ENCODE data around the gene RICTOR. TPM values are rescaled to one million over a fixed set of nuclear protein-coding genes. Genes with fewer than 3 reads are reported as not detected.

The RICTOR gene
- total RNA-seq, 1 experiment from 2014 or later = 21.0 TPM

- no peak for DNase-seq (ENCODE audit: low spot score)
Measured at GRCh38 chr5:38940230-38940858, 133.9 kb downstream of the RICTOR start.

DNA sequence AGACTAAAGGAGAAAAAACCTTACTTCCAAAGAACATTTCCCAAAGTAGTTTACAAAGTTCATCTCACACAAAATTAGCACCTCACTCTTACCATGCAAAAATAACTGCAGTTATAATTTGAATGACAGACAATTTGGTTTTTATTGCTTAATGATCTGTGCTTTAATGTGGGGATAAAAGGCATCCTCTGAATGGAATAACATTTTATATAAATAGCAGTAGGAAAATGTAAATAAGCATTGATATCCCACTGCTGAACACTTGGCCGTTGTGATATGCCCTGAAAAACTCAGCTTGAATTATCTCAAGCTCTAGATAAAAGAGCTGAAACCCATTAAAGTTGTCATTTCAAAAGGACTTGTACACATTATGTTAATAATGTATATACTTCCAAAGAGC is 135.2 kb downstream of the RICTOR start:
- no peak for DNase-seq (ENCODE audit: low spot score)

- no peak for DNase-seq (ENCODE audit: low spot score)
Measured at GRCh38 chr5:38938424-38938823, 135.8 kb downstream of the RICTOR start.

DNA sequence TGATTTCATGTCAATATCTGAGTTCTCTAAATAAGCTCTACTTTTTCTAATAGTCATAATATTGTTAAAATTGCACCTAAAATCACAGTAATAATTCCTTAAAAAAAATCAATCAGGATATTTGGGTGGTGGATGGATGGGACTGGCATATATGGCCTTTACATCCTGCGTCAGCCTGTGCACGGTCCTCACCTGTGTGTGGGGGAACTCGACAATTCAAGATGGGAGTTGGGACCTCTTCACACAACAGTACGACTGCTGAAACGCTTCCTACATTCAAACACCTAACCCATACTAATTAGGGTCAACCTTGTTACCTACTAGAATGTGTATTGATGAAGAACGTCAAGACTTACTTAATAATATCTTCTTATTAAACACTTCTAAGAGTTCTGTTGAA is 137.9 kb downstream of the RICTOR start:
- no peak for DNase-seq (ENCODE audit: low spot score)

DNA sequence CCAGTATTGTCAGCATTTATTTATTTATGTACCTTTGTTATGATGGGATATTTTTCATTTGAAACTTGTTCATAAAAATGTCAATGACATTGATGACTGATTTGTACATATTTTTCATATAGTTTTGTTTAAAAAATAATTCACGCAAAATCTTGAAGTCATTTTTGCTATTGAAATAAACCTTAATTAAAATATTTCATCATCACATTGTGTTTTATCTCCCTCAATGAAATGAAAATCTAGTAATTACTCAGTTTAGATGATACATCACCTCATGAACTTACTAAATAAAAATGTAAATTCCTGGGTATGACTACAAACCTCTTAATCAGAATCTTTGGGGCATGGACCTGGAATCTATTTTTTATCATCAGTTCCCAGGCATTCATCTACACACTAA is 138.8 kb downstream of the RICTOR start:
- DNase-seq (ENCODE audit: low spot score) = no peak

DNA sequence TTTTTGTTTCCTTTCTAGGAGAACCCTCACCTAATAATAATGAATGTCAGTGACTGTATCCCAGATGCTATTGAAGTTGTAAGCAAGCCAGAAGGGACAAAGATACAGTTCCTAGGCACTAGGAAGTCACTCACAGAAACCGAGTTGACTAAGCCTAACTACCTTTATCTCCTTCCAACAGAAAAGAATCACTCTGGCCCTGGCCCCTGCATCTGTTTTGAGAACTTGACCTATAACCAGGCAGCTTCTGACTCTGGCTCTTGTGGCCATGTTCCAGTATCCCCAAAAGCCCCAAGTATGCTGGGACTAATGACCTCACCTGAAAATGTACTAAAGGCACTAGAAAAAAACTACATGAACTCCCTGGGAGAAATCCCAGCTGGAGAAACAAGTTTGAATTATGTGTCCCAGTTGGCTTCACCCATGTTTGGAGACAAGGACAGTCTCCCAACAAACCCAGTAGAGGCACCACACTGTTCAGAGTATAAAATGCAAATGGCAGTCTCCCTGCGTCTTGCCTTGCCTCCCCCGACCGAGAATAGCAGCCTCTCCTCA is 141.3 kb downstream of the RICTOR start:
- no peak for DNase-seq (ENCODE audit: low spot score)

- peak; percentile 10 for DNase-seq (ENCODE audit: low spot score)
Measured at GRCh38 chr5:38931731-38932130, 142.5 kb downstream of the RICTOR start.

- DNase-seq (ENCODE audit: low spot score) = no peak
Measured at GRCh38 chr5:38929838-38930237, 144.4 kb downstream of the RICTOR start.

DNA sequence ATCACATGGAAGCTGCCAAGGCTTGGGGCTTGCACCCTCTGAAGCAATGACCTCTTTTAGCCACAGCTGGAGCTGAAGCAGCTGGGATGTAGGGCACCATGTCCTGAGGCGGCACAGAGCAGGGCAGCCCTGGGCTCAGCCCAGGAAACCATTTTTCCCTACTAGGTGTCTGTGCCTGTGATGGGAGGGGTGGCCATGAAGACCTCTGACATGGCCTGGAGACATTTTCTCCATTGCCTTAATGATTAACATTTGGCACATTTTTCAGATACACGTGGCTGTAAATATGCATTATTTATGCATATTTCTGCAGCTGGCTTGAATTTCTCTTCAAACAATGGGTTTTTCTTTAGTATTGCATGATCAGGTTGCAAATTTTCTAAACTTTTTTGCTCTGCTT is 146.7 kb downstream of the RICTOR start:
- DNase-seq (ENCODE audit: low spot score) = no peak

DNA sequence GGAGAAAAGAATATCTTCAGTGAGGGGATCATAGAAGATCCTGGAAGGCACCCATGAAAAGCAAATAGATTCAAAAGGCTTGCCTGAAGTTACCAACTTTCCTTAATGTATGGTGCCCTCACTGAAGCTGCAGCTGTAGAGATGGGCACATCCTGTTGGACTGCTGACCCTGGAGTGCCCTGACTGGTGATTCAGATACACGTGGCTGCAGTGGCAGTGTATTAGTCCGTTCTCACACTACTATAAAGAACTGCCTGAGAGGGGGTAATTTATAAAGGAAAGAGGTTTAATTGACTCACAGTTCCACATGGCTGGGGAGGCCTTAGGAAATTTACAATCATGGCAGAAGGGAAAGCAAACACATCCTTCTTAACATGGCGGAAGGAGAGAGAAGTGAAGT is 148.1 kb downstream of the RICTOR start:
- DNase-seq (ENCODE audit: low spot score) = peak; percentile 81

- DNase-seq (ENCODE audit: low spot score) = peak; percentile 26
Measured at GRCh38 chr5:38925154-38925925, 148.9 kb downstream of the RICTOR start.

DNA sequence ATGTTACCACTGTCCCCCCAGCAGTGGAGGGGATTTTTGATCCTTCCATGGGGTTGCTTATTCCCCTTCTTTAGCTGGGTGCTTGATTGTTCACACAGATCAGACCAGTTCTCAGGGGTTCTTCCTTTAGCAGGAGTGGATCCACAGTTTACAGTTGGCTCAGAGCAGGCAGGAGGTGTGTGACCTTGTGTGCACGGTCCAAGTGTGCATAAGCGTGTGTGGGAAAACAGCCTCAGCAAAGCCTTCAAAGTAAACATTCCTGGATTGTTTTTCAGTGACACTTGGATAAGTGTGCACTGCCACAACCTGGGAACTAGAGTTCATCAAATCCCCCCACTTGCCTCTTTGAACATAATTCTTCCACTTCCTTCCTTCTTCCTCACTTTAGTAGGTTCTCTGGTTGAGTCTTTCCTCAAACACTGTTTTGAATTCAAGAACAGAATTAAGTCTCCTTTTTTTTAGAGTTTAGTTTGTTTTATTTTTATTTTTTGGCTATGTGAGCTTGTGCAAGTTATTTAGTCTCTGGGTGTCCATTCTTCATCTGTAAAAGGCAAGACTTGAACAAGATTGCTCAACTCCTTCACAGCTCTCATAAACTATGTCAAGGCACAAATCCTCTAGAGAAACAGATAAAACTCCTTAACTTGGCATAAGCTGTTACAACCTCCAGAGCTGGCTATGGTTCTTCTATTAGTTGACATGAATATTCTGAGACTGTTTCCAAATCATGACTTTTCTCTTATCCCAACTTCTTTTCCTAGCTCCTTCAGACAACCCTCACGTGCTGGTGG is 150.3 kb downstream of the RICTOR start:
- no peak for DNase-seq (ENCODE audit: low spot score)

DNA sequence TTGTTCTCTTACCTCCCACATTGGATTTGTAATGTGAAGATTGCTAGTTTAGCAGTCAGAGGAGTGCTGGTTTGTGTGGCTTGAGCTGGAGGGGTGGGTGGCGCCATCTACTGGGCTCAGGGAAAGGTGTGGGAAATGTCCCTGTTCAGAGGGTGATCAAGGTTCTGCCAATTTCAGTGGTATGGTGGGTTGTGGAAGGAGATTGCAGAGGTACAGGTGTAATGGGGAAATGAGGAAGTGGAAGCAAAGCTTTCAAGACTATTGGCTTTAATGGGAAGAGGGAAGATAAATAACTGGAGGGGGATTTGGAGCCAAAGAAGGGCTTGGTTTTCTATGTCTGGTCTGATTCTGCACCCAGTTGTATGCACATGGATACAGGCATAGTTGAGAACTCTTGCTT is 152.0 kb downstream of the RICTOR start:
- DNase-seq (ENCODE audit: low spot score) = peak; percentile 51

- no peak for DNase-seq (ENCODE audit: low spot score)
Measured at GRCh38 chr5:38921174-38921573, 153.0 kb downstream of the RICTOR start.

DNA sequence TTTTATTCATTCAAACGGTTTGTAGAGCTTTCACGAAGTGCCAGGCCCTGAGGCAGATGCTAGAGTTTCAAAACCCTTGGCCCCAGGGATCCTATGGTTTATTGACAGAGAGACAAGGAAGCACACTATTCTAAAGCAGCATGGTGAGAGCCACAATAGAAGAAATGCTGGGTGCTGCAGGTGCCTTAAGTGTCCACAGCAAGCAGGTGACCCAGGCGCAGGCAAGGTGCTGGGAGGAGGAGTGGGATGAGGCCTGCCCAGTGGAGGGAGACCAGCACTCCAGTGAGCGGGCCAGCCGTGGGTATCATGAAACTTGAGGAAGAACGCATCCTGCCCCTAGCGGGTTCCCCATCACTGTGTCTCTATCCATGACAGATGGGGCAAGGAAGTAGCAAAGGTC is 157.4 kb downstream of the RICTOR start:
- no peak for DNase-seq (ENCODE audit: low spot score)

DNA sequence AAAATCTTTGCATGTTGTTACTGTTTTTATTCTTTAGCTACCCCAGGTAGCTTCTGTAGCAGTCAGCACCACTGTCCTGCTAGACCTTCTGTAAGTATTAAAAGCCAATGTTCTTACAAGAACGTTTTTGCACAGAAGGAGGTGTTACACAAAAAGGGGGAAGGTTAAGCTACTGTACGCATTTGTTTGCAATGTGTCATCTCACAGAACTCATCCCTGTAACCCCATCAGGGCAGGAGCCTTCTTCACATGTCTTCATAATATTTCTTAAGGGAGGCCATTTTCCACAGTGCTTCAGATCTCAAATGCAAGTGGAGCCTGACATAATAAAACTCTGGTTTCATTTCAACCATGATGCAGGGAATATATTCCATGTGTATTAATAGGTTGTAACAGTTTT is 160.5 kb downstream of the RICTOR start:
- DNase-seq (ENCODE audit: low spot score) = no peak

DNA sequence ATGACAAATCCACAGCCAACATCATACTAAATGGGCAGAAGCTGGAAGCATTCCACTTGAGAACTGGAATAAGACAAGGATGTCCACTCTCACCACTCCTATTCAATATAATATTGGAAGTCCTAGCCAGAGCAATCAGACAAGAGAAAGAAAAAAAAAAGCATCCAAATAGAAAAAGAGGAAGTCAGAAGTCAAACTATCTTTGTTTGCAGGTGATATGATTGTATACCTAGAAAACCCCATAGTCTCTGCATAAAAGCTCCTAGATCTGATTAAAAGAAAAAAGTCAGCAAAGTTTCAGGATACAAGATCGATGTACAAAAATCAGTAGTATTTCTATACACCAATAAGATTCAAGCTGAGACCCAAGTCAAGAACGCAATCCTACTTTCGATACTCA is 162.3 kb downstream of the RICTOR start:
- no peak for DNase-seq (ENCODE audit: low spot score)

DNA sequence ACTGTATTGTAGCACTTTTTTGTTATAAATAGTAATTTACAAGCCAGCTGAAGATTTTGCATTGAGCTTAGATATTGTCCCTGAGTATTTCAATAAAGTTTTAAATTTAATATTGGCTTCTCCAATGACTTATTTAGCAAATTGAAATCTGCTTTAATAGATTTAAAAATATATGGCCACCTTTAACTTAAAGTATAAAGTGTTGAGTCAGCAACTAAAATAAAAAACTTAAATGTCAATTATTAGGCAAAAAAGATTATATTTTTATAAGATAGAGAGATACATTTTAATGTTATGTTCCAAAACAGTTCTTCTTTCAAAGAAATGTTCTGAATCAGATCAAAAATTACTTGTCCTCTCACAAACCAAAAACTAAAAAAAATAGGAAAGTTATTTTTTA is 167.7 kb downstream of the RICTOR start:
- no peak for DNase-seq (ENCODE audit: low spot score)

DNA sequence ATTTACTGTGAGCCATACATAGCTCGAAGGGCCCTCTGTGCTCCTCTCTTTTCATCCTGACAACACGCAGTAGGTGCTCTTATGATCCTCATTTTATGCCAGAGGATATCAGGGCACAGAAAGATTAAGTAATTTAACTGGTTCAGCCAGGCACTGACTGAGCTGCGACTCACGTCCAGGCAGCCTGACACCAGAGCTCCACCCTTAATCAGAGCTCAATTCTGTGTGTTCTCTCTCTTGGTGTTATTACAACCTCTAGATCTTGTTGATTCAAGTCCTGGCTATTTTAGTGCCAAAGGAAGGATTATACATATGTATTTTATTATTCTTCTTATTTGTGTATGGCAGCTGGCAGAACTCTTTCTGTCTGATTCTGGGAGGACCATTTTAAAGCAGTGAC is 168.7 kb downstream of the RICTOR start:
- no peak for DNase-seq (ENCODE audit: low spot score)

DNA sequence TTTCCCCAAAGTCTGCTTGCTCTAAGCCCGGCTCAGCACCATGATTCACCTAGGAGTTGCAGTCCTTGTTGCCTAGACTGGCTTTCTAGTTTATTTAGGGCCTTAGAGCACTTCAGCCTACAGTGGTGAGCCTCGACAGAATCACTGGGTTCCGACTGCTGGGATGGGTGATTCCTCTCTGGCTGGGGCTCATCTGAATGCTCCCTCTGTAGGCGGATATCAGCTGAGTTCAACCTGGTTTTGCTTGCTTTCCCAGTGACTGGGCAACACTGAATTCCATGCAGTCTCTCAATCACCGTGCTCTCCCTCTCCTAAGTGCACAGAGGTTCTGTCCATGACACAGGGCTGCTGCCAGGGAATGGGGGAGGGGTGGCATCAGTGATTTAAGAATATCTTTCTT is 174.3 kb downstream of the RICTOR start:
- DNase-seq (ENCODE audit: low spot score) = no peak

GRCh38 chr5:38896760-38897159 is 177.4 kb downstream of the RICTOR start:
- DNase-seq (ENCODE audit: low spot score) = no peak

- DNase-seq (ENCODE audit: low spot score) = no peak
Measured at GRCh38 chr5:38892363-38892762, 181.8 kb downstream of the RICTOR start.

DNA sequence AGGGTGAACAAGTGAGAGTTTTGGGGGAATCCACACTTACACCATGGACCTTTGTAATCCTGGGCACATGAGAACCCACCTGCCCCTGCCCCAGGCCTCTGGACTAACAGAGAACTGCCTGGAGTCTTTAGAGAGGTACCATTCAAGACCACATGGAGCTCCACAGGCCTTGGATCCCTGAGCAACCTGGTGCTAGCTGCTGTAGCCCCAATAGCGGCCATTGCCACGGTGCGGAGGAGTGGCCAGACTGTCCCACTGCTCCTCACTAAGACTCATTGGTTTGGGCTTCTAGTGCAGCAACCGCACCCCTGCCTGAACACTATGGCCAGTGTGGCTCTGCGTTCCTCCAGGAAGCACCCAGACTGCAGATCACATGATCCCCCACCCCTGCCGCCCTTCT is 182.6 kb downstream of the RICTOR start:
- DNase-seq (ENCODE audit: low spot score) = no peak

Measured in A172 (cell line).